ENCODE data around the gene GINS1.

GINS1 gene

DNA sequence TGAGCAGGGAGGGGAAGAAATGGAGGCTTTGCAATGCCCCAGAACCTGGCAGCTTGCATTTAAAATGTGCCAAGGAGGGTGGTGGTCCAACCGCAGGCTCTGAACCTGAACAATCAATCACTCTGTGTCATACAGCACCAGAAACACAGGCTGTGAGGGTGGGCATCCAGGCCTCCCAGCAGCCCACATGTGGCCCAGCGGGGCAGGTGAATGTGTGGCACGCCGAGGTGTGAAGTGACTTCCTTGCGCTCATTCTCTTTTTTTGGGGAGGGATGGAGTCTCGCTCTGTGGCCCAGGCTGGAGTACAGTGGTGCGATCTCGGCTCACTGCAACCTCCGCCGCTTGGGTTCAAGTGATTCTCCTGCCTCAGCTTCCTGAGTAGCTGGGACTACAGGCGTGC, 80.5 kb downstream of the GINS1 start:
- no peak overlapping the region for H3K4me3 Mint-ChIP-seq
- H3K4me1 Mint-ChIP-seq = peaks cover 18% of the 10 kb centered on the region
- no peaks in the 10 kb centered on the region for H3K36me3 Mint-ChIP-seq
- ATAC-seq (no peak), DNase-seq (ENCODE audit: low spot score in 2 of 2) (no peak)
- no peaks in the 10 kb centered on the region for H3K9me3 Mint-ChIP-seq
- H3K27ac Mint-ChIP-seq = no peak overlapping the region

DNA sequence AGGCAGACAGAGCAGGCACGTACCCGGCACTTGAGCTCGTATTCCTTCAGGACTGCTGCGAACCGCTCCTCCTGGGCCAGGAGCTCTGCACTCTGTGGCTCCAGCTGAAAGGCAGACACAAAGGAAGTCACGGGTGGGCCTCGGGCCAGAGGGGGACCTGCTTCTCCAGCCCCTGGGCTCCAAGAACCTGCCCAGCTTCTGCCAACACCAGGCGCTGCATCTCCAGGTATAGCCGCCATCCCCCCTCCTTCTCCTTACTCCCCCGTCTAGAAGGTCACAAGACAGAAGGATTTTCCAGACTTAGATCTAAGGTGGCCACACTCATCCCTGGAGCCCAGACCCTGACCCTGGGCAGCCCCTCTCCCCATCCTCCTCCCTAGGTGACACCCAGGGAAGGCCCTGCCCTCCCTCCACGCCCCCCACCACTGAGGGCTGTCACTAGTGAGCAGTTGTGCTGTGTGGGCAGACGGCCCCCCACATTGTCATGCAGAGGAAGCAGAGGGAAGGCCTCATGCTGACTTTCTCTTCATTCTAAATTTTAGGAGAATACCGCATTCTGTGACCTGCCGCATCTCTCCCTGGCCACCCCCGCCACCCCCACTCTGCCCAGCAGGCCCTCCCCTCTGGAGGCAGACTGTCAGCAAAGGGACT, 81.9 kb downstream of the GINS1 start:
- no peak for DNase-seq (ENCODE audit: low spot score in 2 of 2)
- no peak overlapping the region for H3K4me3 Mint-ChIP-seq
- no peak for ATAC-seq
- H3K27ac Mint-ChIP-seq = no peak overlapping the region
- no peaks in the 10 kb centered on the region for H3K36me3 Mint-ChIP-seq
- H3K9me3 Mint-ChIP-seq = no peaks in the 10 kb centered on the region
- H3K4me1 Mint-ChIP-seq = peaks cover 16% of the 10 kb centered on the region

DNA sequence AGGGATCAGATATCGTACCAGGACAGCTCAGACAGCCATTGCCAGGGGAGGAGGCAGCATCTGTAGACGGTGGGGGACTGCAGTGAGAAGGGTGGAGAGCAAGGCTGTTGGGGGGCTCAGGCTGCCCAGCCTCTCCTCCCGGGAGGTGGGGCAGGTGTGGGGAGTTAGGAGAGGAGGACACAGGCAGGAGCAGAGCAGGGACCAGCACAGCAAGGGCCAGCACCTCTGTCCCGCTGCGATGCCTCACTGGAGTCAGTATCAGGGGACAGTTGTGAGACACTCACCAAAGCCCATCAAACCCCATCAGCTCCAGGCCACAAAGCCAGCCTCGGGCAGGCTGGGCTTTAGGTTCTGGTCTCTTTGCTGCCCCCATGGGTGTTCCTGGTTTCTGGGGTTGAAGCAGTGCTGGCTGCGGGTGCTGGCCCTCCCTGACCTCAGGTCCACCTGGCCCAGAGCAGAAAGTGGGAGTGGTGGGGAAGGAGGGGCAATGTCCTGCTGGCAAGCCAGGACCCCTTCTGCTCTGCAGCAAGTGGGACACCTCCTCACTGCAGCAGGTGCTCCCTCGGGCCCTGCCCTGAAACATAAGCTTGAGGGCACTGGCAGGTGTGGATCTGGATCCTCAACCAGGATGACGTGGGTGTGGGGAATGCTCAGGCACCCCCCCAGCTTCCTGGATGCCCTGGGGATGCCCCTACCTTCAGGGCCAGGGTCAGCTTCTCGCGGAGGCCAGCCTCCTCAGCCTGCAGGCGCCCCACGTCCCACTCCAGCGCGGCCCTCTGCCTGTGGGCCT, 83.4 kb downstream of the GINS1 start:
- no peak for ATAC-seq
- Mint-ChIP-seq H3K36me3 (no peaks in the 10 kb centered on the region), H3K4me3 (no peak overlapping the region), H3K4me1 (peaks cover 6% of the 10 kb centered on the region), H3K9me3 (no peaks in the 10 kb centered on the region), H3K27ac (no peak overlapping the region)
- DNase-seq (ENCODE audit: low spot score in 2 of 2) = no peak

DNA sequence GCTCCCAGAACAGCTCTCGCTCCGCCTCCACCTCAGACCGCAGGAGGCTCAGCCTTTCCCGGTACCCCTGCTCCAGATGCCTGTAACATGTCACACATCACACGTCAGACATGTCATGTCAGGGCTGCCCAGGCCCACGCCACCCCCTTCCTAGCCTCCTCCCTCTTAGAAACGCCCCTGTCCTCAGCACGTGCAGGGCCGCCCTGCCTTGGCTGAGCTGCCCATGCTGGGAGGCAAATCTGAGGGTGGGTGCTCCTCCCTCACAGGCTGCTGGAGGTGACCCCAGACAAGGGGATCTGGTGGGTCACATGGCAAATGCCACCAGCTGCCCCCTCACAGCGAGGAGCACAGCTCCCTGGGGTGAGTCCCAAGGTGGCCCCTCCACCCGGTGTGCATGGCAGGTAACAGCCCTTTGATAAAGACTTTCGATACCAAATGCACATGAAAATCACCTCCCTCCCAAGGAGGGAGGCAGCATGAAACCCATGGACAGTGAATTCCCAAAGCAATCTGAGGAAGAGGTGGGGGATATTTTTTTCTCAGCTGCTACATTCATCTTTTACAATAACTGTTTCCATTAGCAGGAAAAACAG, 84.1 kb downstream of the GINS1 start:
- no peak for ATAC-seq
- DNase-seq (ENCODE audit: low spot score in 2 of 2) = no peak
- H3K4me3 Mint-ChIP-seq = no peak overlapping the region
- H3K27ac Mint-ChIP-seq = no peak overlapping the region
- H3K36me3 Mint-ChIP-seq = no peaks in the 10 kb centered on the region
- peaks cover 1% of the 10 kb centered on the region for H3K4me1 Mint-ChIP-seq
- H3K9me3 Mint-ChIP-seq = no peaks in the 10 kb centered on the region

DNA sequence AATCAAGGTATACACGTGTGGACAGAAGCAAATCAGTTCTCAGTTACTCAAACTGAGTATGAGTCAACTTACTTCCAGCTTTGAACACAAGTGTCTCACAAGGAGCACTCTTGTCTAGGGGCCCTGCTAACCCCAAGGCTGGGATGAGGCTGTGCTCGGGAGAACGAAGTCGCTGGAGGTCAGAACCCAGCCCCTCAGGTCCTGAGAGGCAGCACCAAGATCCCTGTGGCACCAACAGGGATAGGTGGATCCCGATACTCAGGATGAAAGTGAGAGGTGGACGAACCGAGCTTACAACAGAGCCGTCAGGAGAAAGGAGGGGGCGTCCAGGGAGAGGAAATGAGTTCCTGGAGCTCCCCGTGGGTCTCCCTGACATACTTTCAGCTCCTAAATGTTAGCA, 85.7 kb downstream of the GINS1 start:
- Mint-ChIP-seq H3K4me3 (no peak overlapping the region), H3K27ac (no peak overlapping the region), H3K4me1 (no peaks in the 10 kb centered on the region), H3K36me3 (no peaks in the 10 kb centered on the region), H3K9me3 (no peaks in the 10 kb centered on the region)
- ATAC-seq (no peak), DNase-seq (ENCODE audit: low spot score in 2 of 2) (no peak)

DNA sequence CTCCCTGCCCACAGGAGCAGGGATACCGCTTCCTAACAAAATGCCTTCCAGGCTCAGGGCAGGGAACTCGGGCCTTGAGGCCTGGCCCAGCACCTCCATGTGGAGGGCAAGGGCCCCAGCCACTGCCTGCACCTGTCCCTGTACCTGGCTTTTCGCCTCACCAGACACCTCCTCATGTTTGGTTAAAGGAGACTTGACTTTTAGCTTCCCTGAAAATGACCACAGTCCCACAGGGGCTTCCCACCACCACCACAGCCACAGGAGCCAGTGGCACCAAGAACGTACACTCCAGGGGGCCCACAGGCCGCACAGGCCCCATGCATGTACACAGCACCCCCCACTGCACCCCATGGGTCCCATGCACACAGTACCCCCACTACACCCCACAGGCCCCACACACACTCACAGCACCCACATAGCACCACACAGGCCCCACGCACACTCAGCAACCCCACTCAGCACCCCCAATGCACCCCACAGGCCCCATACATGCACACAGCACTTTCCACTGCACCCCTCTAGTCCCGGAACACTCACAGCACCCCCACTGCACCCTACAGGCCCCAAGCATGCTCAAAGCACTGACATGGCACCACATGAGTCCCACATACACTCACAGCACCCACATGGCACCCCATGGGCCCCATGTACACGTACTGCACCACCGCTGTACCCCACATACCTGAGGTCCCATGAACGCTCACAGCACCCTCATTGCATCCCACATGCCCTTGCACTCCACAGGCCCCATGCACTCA, 86.5 kb downstream of the GINS1 start:
- H3K9me3 Mint-ChIP-seq = no peaks in the 10 kb centered on the region
- H3K4me3 Mint-ChIP-seq = no peak overlapping the region
- no peaks in the 10 kb centered on the region for H3K36me3 Mint-ChIP-seq
- no peaks in the 10 kb centered on the region for H3K4me1 Mint-ChIP-seq
- ATAC-seq = no peak
- no peak for DNase-seq (ENCODE audit: low spot score in 2 of 2)
- H3K27ac Mint-ChIP-seq = no peak overlapping the region

DNA sequence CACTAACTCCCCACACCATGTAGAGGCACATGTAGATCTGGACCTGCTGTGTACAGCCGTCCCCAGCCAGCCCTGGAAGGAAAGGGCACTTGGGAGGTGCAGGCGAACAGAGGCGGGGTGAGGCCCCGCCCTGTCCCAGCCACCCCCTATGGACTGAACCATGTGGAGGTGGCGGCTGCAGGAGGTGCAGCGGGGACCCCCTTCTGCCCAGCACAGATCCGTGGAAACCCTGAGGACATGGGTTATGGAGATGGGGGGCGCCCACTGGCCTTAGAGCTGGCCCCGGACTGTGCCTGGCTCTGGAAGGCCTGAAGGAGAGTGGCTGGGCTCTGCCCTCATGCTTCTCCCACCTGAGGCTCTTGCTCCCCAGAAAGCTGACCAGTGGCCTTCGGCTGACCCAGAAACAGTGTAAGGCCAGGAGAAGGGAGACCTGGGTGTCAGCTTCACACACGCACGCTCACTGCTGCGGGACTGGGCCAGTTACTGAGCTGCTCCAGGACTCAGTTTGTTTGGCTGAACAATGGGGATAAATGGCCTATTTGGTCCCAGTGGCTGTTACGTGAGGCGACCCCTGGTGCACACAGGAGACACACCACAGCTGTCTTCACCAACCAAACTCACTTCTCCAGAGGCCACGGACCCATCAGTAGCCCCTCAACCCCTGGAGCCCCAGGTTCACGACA, 87.2 kb downstream of the GINS1 start:
- H3K9me3 Mint-ChIP-seq = no peaks in the 10 kb centered on the region
- no peak for DNase-seq (ENCODE audit: low spot score in 2 of 2)
- ATAC-seq = no peak

DNA sequence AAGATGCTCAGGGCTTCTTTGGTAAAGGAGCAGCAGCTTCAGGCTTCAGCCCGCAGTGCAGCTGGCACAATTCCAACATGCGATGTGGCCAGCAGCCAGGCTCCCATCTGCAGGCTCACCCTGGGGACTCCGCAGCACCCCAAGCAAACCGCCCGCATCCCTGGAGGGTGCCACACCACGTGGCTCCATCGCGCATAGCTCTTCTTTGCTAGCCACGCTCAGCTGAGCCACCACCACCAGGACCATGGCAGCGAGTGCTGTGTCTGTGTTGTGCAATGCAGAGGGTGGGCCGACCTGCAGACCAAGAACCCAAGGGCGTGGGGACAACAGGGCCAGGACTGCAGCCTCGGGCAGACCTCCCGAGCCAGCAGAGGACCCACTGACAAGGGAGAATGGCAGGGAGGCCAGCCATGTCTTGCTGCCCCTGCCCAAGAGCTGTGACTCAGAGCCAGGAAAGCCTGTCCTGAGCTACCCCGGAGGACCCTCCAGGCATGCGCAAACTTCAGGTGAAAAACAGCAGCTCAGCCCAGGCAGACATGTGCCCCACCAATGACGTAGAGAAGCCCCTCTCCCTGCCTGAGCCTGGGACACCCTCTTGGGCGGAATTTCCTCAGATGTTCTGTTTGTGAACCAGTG, 87.8 kb downstream of the GINS1 start:
- no peaks in the 10 kb centered on the region for H3K36me3 Mint-ChIP-seq
- DNase-seq (ENCODE audit: low spot score in 2 of 2) (no peak), ATAC-seq (no peak)
- no peaks in the 10 kb centered on the region for H3K9me3 Mint-ChIP-seq
- no peak overlapping the region for H3K27ac Mint-ChIP-seq
- H3K4me3 Mint-ChIP-seq = no peak overlapping the region
- H3K4me1 Mint-ChIP-seq = no peaks in the 10 kb centered on the region

More for the DNA sequence above, 87.2 kb downstream of the GINS1 start:
- no peaks in the 10 kb centered on the region for H3K36me3 Mint-ChIP-seq
- no peaks in the 10 kb centered on the region for H3K4me1 Mint-ChIP-seq
- no peak overlapping the region for H3K4me3 Mint-ChIP-seq
- H3K27ac Mint-ChIP-seq = no peak overlapping the region

DNA sequence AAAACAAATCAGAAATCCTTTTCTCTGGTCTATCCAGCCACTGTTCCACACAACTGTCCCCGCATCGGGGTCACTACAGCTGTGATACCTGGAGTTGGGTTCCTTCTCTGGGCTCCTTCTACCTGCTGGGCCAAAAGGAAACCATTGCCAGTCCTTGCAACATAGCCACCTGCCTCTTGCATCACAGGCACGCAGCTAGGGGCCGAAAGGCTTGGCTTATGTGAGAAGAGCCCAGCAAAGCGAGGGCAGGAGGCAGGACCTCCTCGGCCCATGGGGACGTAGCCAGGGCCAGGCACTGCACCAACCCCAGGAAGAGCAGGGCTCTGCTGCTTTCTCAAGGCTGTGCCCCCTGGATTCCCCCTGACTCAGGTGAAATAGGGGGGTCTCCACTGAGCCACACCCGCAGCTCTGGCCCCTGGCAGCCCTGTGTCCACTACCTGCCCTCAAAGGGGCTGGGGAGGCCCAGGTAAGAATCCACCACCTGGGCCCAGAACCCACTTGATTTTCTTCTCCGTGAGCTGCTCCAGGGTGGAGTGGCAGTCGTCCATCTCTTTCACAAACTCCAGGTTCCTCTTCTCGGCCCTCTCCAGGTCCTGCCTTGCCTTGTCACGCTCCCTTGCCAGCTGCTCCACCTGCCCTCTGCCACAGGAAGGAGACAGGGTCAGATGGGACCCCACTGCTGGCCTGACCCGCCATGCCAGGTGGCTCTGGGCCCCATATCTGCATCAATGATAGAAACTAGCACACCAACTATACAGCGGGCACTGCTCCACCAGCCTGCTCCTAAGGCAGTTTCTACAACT, 88.9 kb downstream of the GINS1 start:
- no peak for ATAC-seq
- H3K4me3 Mint-ChIP-seq = no peak overlapping the region
- H3K4me1 Mint-ChIP-seq = no peaks in the 10 kb centered on the region
- peak overlapping the region; percentile 9 for H3K27ac Mint-ChIP-seq
- no peaks in the 10 kb centered on the region for H3K9me3 Mint-ChIP-seq
- no peaks in the 10 kb centered on the region for H3K36me3 Mint-ChIP-seq
- DNase-seq (ENCODE audit: low spot score in 2 of 2) = no peak

DNA sequence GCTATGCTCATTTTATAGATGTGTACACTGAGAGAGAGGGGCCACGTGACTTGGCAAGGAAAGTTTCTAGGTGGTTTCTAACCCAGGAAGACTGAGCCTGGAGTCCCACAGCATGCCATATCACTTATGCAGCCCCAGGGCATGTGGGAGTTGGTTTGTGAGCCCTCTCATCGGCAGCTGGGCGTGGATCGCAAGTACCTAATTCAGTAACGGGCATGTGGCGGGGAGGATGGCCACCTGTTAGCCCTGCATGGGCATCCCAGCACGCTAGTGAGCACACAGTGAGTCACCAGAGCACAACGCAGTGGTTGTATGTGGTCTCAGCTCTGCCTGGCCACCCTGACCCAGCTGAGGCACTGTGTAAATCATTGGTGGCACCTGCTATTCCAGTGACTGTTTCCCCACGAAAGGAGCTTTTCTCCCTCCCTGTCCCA, 89.5 kb downstream of the GINS1 start:
- H3K4me1 Mint-ChIP-seq = no peaks in the 10 kb centered on the region
- H3K36me3 Mint-ChIP-seq = no peaks in the 10 kb centered on the region
- DNase-seq (ENCODE audit: low spot score in 2 of 2) (no peak), ATAC-seq (no peak)
- H3K9me3 Mint-ChIP-seq = no peaks in the 10 kb centered on the region
- peak overlapping the region; percentile 9 for H3K27ac Mint-ChIP-seq
- no peak overlapping the region for H3K4me3 Mint-ChIP-seq

DNA sequence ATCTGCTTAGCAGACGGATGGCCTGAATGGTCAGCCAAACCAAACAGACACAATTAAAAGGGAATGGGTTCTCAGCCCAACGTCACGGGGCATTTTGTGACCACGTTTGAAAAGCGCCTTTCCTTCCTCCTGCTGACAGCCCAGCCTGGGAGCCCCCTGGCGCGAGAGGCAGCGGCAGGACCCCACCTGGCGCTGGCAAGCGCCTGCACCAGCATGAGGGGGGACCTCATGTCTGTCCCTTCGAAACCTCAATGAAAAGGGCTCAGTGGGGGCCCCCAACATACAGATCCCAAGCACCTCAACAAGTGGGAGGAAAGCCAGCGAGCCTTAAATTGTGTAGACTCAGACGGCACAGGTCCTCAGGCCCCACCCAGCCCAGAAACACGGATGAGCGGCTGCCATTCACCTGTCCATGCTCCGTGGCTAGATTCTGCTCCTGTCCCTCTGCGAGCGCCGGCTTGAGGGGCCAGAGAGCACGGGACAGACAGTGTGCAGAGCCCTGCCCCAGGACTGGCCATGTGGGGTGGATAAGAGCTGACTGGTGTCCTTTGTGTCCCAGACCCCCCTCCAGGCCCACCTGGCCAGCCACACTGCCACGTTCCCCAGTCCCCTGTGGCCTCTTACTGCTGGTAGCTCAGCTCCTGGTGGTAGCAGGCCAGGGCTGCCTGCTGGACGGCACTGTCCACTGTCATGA, 90.3 kb downstream of the GINS1 start:
- H3K4me1 Mint-ChIP-seq = no peaks in the 10 kb centered on the region
- DNase-seq (ENCODE audit: low spot score in 2 of 2) (no peak), ATAC-seq (peak; percentile 5)
- no peaks in the 10 kb centered on the region for H3K36me3 Mint-ChIP-seq
- no peak overlapping the region for H3K4me3 Mint-ChIP-seq
- H3K27ac Mint-ChIP-seq = no peak overlapping the region
- no peaks in the 10 kb centered on the region for H3K9me3 Mint-ChIP-seq
